ENCODE measurements around the gene HIVEP3.

Gene HIVEP3

DNA sequence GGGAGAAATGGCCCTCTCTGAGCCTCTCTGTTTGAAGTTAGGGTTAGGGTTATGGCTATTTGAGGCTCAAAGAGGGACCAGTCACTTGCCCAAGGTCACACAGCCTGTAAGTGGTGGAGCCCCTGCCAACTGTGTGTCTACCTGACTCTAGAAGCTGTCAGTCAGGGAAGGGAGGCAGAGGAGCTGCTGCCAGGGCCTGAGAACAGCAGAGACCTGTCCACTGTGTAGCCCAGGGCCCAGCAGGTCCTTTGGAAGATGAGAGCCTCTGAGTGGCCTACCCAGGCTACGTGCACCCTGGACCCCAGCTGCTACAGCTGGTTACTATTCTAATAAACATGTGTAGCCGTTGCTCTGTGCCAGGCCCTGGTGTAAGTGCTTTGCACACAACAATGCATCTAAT is 419.1 kb downstream of the HIVEP3 start:
- no peak for TF ChIP-seq CTCF (conservative IDR thresholded peaks at IDR 0.05; ENCODE audit: low read depth, low read length)
- H3K79me2 ChIP-seq (ENCODE audit: insufficient read depth, low read depth): no peaks in the 10 kb centered on the region
- no peak overlapping the region for H3K4me2 ChIP-seq
- no peaks in the 10 kb centered on the region for H4K20me1 ChIP-seq (ENCODE audit: insufficient read depth)
- no peak overlapping the region for H3K9ac ChIP-seq
- peaks cover 33% of the 10 kb centered on the region for H3K4me1 ChIP-seq (ENCODE audit: low read depth, poor library complexity, severe bottlenecking)
- H3K36me3 ChIP-seq (ENCODE audit: insufficient read depth): no peaks in the 10 kb centered on the region
- no peak overlapping the region for H2AFZ ChIP-seq (ENCODE audit: low read depth)
- H3K27ac ChIP-seq: no peak overlapping the region
- no peak overlapping the region for H3K4me3 ChIP-seq (IDR thresholded peaks at IDR 0.05; ENCODE audit: insufficient read depth, low read depth, low read length)
- no peaks in the 10 kb centered on the region for H3K27me3 ChIP-seq (ENCODE audit: insufficient read depth, low read depth)

GRCh38 chr1:41498804-41499203 is 419.9 kb downstream of the HIVEP3 start:
- Histone ChIP-seq H4K20me1 (ENCODE audit: insufficient read depth) (no peaks in the 10 kb centered on the region), H3K4me1 (ENCODE audit: low read depth, poor library complexity, severe bottlenecking) (peaks cover 27% of the 10 kb centered on the region), H3K79me2 (ENCODE audit: insufficient read depth, low read depth) (no peaks in the 10 kb centered on the region), H3K9ac (no peak overlapping the region), H3K4me3 (IDR thresholded peaks at IDR 0.05; ENCODE audit: insufficient read depth, low read depth, low read length) (no peak overlapping the region), H2AFZ (ENCODE audit: low read depth) (no peak overlapping the region), H3K27me3 (ENCODE audit: insufficient read depth, low read depth) (no peaks in the 10 kb centered on the region), H3K27ac (no peak overlapping the region), H3K4me2 (no peak overlapping the region), H3K36me3 (ENCODE audit: insufficient read depth) (no peaks in the 10 kb centered on the region)
- no peak for TF ChIP-seq CTCF (conservative IDR thresholded peaks at IDR 0.05; ENCODE audit: low read depth, low read length)

DNA sequence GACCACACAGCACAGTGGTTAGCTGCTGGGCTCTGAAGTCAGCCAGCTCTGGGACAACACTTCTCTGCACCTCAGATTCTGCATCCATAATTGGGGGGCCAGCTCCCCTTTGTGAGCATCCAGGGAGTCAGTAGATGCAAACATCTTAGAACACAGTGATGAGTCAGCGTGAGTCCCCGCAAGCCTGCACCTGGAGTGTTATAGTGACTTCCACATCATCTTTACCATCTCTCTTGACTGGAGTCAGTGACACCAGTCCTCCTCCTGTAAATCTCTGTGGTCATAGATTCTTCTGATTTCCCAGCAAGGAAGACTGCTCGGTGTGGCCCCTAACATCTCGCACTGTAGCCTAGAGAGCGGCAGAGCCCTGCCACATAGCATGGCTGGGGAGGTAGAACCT is 420.3 kb downstream of the HIVEP3 start:
- Histone ChIP-seq H3K4me1 (ENCODE audit: low read depth, poor library complexity, severe bottlenecking) (peaks cover 25% of the 10 kb centered on the region), H3K27ac (no peak overlapping the region), H3K4me3 (IDR thresholded peaks at IDR 0.05; ENCODE audit: insufficient read depth, low read depth, low read length) (no peak overlapping the region), H3K79me2 (ENCODE audit: insufficient read depth, low read depth) (no peaks in the 10 kb centered on the region), H3K9ac (no peak overlapping the region), H3K4me2 (no peak overlapping the region), H4K20me1 (ENCODE audit: insufficient read depth) (no peaks in the 10 kb centered on the region), H3K27me3 (ENCODE audit: insufficient read depth, low read depth) (no peaks in the 10 kb centered on the region), H2AFZ (ENCODE audit: low read depth) (no peak overlapping the region), H3K36me3 (ENCODE audit: insufficient read depth) (no peaks in the 10 kb centered on the region)
- no peak for TF ChIP-seq CTCF (conservative IDR thresholded peaks at IDR 0.05; ENCODE audit: low read depth, low read length)

DNA sequence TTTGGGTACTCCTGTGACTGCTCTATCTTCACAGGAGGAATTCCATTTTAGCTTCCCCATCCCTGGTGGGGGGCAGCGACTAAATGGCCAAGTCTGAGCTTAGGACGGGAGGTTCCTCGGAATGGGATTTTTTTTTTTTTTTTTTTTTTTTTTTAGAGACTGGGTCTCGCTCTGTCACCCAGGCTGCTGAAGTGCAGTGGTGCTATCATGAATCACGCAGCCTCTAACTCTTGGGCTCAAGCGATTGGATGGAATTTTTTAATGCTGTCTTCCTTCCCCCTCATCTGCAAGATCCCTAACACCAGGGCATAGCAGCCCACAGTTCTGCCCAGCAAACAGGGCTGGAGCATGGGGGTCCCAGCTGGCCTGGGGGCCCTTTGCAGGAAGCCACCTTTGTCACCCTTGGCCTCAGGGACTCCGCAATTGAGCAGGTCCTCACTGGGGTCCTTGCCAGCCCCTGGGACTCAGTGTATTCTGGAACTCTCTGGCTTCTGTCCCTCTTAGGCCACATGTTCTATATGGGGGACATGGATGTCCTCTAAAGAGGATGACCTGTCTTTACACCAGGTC is 421.2 kb downstream of the HIVEP3 start:
- TF ChIP-seq CTCF (conservative IDR thresholded peaks at IDR 0.05; ENCODE audit: low read depth, low read length): no peak
- no peaks in the 10 kb centered on the region for H4K20me1 ChIP-seq (ENCODE audit: insufficient read depth)
- no peak overlapping the region for H3K27ac ChIP-seq
- H3K4me1 ChIP-seq (ENCODE audit: low read depth, poor library complexity, severe bottlenecking): peaks cover 25% of the 10 kb centered on the region
- H3K4me2 ChIP-seq: no peak overlapping the region
- H3K4me3 ChIP-seq (IDR thresholded peaks at IDR 0.05; ENCODE audit: insufficient read depth, low read depth, low read length): no peak overlapping the region
- no peak overlapping the region for H3K9ac ChIP-seq
- H2AFZ ChIP-seq (ENCODE audit: low read depth): no peak overlapping the region
- H3K27me3 ChIP-seq (ENCODE audit: insufficient read depth, low read depth): no peaks in the 10 kb centered on the region
- H3K79me2 ChIP-seq (ENCODE audit: insufficient read depth, low read depth): no peaks in the 10 kb centered on the region
- no peaks in the 10 kb centered on the region for H3K36me3 ChIP-seq (ENCODE audit: insufficient read depth)

Measured in KMS-11 (cell line).